GM18498 (cell line): ENCODE measurements around the gene DLG4.
"Not testable (repeated sequence)": the region's sequence is repeated elsewhere in the genome, so short reads cannot be mapped to it uniquely, and the experiment has no call there.

Source experiments
- ATAC-seq: cut with Tn5 transposase; IDR thresholded peaks from one replicate; pipeline ENCODE4 v1.9.1; 2021; ENCODE audit warnings: mild to moderate bottlenecking, moderate library complexity; ENCODE audit not compliant: unreplicated experiment

The DLG4 gene

GRCh38 chr17:7249830-7250229 is 30.2 kb upstream of the DLG4 start:
- no peak for ATAC-seq

GRCh38 chr17:7249214-7249613 is 29.6 kb upstream of the DLG4 start:
- ATAC-seq = no peak

GRCh38 chr17:7248796-7249195 is 29.2 kb upstream of the DLG4 start:
- no peak for ATAC-seq

- no peak for ATAC-seq
Observed at GRCh38 chr17:7246779-7247178, 27.1 kb upstream of the DLG4 start.

- not testable (repeated sequence) for ATAC-seq
Observed at GRCh38 chr17:7243838-7244237, 24.2 kb upstream of the DLG4 start.

GRCh38 chr17:7243453-7243729 is 23.8 kb upstream of the DLG4 start:
- no peak for ATAC-seq

GRCh38 chr17:7242717-7243452 is 23.2 kb upstream of the DLG4 start:
- peak; percentile 50 for ATAC-seq

- ATAC-seq = peak; percentile 38
Observed at GRCh38 chr17:7241783-7242716, 22.4 kb upstream of the DLG4 start, which contains the start of gene GABARAP. Gene GABARAP (minus strand): TSS chr17:7242449. CDS start chr17:7242330, 119 bp downstream.

- ATAC-seq = no peak
Observed at GRCh38 chr17:7241090-7241733, 21.6 kb upstream of the DLG4 start.

- ATAC-seq = no peak
Observed at GRCh38 chr17:7240375-7240774, 20.7 kb upstream of the DLG4 start.

GRCh38 chr17:7239091-7240027 is 19.7 kb upstream of the DLG4 start, which contains the start of gene PHF23:
Gene PHF23 (minus strand): TSS chr17:7239457. CDS start chr17:7239279, 178 bp downstream.
- peak; percentile 53 for ATAC-seq

- no peak for ATAC-seq
Observed at GRCh38 chr17:7238420-7239090, 18.9 kb upstream of the DLG4 start.

GRCh38 chr17:7237761-7238419 is 18.3 kb upstream of the DLG4 start:
- no peak for ATAC-seq

- ATAC-seq = no peak
Observed at GRCh38 chr17:7237266-7237760, 17.7 kb upstream of the DLG4 start.

GRCh38 chr17:7236808-7237207 is 17.2 kb upstream of the DLG4 start:
- ATAC-seq = no peak

GRCh38 chr17:7235693-7236665 is 16.3 kb upstream of the DLG4 start:
- no peak for ATAC-seq

GRCh38 chr17:7234083-7234951 is 14.7 kb upstream of the DLG4 start, which contains the start of gene DVL2:
Gene DVL2 (minus strand): TSS chr17:7234517. CDS start chr17:7234262, 255 bp downstream.
- ATAC-seq = peak; percentile 62
